ENCODE measurements around the gene TRUB2.
"Not testable (repeated sequence)": the region's sequence is repeated elsewhere in the genome, so short reads cannot be mapped to it uniquely, and the experiment has no call there.

DNA sequence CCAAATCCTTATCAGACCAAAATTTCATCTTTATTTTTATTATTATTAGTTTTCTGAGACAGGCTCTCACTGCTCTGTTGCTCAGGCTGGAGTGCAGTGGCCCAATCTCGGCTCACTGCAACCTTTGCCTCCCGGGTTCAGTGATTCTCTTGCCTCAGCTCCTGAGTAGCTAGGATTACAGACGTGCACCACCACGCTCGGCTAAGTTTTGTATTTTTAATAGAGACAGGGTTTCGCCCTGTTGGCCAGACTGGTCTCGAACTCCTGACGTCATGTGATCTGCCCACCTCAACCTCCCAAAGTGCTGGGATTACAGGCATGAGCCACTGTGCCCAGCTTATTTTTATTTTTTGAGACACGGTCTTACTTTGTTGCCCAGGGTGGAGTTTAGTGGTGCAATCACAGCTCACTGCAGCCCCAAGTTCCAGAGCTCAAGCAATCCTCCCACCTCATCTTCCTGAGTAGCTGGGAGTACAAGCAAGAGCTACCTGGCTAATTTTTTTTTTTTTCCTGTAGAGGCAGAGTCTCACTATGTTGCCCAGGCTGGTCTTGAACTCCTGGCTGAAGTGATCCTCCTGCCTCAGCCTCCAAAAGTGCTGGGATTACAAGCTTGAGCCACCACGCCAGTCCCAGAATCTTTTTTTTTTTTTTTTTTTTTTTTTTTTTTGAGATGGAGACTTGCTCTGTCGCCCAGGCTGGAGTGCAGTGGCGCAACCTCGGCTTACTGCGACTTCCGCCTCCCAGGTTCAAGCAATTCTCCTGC lies 16.8 kb upstream of the TRUB2 start:
- TF ChIP-seq, protein P1, sequence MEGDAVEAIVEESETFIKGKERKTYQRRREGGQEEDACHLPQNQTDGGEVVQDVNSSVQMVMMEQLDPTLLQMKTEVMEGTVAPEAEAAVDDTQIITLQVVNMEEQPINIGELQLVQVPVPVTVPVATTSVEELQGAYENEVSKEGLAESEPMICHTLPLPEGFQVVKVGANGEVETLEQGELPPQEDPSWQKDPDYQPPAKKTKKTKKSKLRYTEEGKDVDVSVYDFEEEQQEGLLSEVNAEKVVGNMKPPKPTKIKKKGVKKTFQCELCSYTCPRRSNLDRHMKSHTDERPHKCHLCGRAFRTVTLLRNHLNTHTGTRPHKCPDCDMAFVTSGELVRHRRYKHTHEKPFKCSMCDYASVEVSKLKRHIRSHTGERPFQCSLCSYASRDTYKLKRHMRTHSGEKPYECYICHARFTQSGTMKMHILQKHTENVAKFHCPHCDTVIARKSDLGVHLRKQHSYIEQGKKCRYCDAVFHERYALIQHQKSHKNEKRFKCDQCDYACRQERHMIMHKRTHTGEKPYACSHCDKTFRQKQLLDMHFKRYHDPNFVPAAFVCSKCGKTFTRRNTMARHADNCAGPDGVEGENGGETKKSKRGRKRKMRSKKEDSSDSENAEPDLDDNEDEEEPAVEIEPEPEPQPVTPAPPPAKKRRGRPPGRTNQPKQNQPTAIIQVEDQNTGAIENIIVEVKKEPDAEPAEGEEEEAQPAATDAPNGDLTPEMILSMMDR (IDR thresholded peaks at IDR 0.05 in 4 of 5, conservative IDR thresholded peaks at IDR 0.05 in 1 of 5) = not testable (repeated sequence)
- not testable (repeated sequence) for TF ChIP-seq POLR2A (IDR thresholded peaks at IDR 0.05)

Data from gastrocnemius medialis (tissue), 4 donors.